Measurements from ENCODE around the gene OTOGL.

GRCh38 chr12:80212938-80213645 lies 113.8 kb downstream of the OTOGL start:
- TF ChIP-seq POLR2A (IDR thresholded peaks at IDR 0.05) (no peak), CTCF (IDR thresholded peaks at IDR 0.05) (no peak)

All from adrenal gland (tissue), 5 donors.